WTC11 (cell line): ENCODE results near the gene C9.
"Not testable (repeated sequence)": the region's sequence is repeated elsewhere in the genome, so short reads cannot be mapped to it uniquely, and the experiment has no call there.

Source experiments
- MXD4 ChIP-seq: fragments of 250-450 bp; sonication (Bioruptor Pico); IDR thresholded peaks from 2 replicates; pipeline ENCODE4 v1.8.0; 2021; ENCODE audit warnings: mild to moderate bottlenecking, moderate library complexity, borderline replicate concordance
- TCF7 ChIP-seq: sonication (generic); formaldehyde crosslinking; IDR thresholded peaks from 2 replicates; pipeline ENCODE4 v1.8.0; 2022; ENCODE audit warnings: mild to moderate bottlenecking, low read depth, missing genetic modification reagents, moderate library complexity
- ZNF121 ChIP-seq: sonication (generic); formaldehyde crosslinking; IDR thresholded peaks from 2 replicates; pipeline ENCODE4 v1.8.0; 2023; ENCODE audit warnings: missing genetic modification reagents
- ZNF671 ChIP-seq: fragments of 250-450 bp; sonication (Bioruptor Pico); IDR thresholded peaks from 2 replicates; pipeline ENCODE4 v1.8.0; 2021; ENCODE audit warnings: mild to moderate bottlenecking
- TF ChIP-seq, protein P1 (sequence below): sonication (generic); formaldehyde crosslinking; IDR thresholded peaks from 2 replicates; pipeline ENCODE4 v1.8.1; 2023; ENCODE audit warnings: mild to moderate bottlenecking, missing genetic modification reagents, moderate library complexity
- TF ChIP-seq, protein P2 (sequence below): sonication (generic); formaldehyde crosslinking; IDR thresholded peaks from 2 replicates; pipeline ENCODE4 v1.8.0; 2022; ENCODE audit warnings: mild to moderate bottlenecking, missing genetic modification reagents

DNA sequence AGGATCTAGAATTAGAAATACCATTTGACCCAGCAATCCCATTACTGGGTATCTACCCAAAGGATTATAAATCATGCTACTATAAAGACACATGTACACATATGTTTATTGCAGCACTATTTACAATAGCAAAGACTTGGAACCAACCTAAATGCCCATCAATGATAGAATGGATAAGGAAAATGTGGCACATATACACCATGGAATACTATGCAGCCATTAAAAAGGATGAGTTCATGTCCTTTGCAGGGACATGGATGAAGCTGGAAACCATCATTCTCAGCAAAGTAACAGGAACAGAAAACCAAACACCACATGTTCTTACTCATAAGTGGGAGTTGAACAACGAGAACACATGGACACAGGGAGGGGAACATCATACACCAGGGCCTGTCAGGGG is 129.8 kb downstream of the C9 start:
- TF ChIP-seq TCF7; MXD4 (CRISPR knock-in tag); ZNF121 (CRISPR knock-in tag); ZNF671: not testable (repeated sequence)
- TF ChIP-seq, protein P1, sequence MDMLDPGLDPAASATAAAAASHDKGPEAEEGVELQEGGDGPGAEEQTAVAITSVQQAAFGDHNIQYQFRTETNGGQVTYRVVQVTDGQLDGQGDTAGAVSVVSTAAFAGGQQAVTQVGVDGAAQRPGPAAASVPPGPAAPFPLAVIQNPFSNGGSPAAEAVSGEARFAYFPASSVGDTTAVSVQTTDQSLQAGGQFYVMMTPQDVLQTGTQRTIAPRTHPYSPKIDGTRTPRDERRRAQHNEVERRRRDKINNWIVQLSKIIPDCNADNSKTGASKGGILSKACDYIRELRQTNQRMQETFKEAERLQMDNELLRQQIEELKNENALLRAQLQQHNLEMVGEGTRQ (CRISPR knock-in tag) = not testable (repeated sequence)
- TF ChIP-seq, protein P2, sequence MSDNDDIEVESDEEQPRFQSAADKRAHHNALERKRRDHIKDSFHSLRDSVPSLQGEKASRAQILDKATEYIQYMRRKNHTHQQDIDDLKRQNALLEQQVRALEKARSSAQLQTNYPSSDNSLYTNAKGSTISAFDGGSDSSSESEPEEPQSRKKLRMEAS (CRISPR knock-in tag) = not testable (repeated sequence)
